ACHN (cell line): Measurements from ENCODE around the gene SRBD1.

Source experiments
- DNase-seq: peaks from one replicate; pipeline ENCODE4 v3.0.0-alpha.2; 2015
- in situ Hi-C: cut with HindIII; loops from 2 replicates; pipeline ENCODE4 v1.10.0; 2017; ENCODE audit warnings: low sequenced_read_pairs, low pct_ligation_motif_present, low pct_unique_long_range_greater_than_20kb

SRBD1 gene, protein sequence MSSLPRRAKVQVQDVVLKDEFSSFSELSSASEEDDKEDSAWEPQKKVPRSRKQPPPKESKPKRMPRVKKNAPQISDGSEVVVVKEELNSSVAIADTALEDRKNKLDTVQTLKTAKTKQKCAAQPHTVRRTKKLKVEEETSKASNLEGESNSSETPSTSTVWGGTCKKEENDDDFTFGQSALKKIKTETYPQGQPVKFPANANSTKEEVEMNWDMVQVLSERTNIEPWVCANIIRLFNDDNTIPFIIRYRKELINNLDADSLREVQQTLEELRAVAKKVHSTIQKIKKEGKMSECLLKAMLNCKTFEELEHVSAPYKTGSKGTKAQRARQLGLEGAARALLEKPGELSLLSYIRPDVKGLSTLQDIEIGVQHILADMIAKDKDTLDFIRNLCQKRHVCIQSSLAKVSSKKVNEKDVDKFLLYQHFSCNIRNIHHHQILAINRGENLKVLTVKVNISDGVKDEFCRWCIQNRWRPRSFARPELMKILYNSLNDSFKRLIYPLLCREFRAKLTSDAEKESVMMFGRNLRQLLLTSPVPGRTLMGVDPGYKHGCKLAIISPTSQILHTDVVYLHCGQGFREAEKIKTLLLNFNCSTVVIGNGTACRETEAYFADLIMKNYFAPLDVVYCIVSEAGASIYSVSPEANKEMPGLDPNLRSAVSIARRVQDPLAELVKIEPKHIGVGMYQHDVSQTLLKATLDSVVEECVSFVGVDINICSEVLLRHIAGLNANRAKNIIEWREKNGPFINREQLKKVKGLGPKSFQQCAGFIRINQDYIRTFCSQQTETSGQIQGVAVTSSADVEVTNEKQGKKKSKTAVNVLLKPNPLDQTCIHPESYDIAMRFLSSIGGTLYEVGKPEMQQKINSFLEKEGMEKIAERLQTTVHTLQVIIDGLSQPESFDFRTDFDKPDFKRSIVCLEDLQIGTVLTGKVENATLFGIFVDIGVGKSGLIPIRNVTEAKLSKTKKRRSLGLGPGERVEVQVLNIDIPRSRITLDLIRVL

DNA sequence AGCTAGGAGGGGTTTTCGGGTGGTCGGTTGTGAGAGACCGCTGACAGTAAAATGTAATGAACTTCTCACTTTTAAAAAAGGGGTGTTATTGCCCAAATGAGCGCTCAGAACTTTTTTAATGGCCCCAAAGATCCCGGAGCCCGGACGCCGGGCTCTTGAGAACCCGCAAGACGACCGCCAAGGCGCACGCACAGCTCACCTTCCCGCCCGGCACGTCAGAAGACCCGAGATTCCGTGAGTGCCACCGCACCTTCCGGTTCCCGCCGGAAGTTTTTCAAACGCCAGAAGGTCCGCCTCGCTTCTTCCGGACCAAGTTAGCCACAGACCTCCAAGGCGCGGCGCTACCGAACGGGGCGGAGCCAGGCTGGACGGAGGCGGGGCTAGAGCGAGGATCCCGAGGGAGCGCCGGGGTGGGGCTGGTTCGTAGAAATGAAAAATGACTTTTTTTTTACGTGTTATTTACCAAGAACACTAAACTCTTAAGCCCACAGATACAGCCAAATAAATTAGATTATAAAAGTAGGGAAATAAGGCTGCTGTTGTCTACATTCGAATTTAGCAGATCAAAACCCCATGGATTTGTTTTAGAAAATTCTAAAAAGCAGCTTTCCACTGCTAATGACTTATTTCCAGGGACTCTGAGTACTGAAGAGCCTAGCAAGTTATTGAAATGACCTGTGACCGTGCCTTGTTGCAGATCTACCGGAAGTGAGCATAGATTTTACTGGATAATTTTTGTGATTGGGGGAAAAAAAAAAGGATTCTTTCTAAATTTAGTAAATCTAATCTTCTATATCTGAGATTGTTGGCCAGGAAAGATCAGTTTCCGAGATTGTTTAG is at the start of gene SRBD1:
TSS of gene SRBD1 (minus strand) at position 248 of the 840 bp plus-strand sequence. CDS start 5,826 bp downstream, outside the sequence.
- in situ Hi-C loops: no loop called here
- DNase-seq: peak; percentile 98

DNA sequence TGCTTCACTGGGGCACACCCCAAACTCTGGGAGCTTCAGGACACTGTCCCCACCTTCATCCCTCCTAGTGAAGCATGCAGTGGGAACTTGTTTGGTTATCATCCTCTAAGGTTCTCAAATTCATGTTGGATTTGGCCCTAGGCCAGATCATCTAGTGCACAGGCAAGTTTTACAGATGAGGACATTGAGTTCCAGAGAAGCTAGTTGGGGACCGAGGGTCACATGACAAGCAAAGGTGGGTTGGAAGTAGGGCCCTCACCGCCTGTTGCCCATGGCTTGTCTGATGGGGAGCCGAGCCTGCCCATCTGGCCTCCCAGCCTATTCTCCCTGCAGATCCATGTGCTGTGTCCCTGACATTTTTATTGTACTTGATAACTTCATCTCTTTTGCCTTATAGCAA is 43.2 kb upstream of the SRBD1 start:
- no peak for DNase-seq
- in situ Hi-C loops: no loop called here

DNA sequence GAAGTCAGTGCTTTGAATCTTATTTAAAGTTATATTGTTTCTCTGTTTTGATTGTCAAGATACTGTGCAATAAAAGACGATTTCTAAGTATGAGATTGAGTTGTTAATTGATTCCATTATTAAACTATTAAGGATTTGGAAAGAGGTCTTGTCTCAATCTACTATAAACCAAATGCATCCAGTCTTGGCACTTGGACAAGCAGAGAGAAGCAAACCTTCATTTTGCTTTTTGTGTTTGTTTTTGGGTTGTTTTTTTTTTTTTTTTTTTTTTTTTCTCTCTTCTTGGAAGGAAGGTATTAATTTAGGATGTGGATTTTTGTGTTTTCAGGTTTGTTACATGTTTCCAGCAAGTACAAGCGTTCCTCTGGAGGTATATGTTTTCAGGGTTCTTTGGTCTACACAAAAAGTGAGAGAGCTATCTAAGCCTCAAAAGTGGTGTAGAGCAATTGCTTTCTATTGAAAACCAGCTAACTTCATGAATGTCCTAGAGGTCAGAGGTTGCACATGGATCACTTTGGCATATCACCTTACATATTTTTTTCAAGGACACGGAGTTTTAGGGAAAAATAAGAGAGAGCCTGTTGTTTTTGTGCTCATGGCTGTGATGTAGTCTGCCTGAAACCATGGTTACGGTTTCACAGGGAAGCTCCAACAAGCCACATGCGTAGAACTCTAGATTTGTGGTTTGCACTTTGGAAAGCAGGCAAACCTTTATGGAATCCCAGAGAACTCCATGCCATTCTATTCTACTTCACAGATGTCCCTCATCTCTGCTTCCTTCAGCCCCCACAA is 42.3 kb upstream of the SRBD1 start:
- DNase-seq: no peak
- in situ Hi-C loops: no loop called here

DNA sequence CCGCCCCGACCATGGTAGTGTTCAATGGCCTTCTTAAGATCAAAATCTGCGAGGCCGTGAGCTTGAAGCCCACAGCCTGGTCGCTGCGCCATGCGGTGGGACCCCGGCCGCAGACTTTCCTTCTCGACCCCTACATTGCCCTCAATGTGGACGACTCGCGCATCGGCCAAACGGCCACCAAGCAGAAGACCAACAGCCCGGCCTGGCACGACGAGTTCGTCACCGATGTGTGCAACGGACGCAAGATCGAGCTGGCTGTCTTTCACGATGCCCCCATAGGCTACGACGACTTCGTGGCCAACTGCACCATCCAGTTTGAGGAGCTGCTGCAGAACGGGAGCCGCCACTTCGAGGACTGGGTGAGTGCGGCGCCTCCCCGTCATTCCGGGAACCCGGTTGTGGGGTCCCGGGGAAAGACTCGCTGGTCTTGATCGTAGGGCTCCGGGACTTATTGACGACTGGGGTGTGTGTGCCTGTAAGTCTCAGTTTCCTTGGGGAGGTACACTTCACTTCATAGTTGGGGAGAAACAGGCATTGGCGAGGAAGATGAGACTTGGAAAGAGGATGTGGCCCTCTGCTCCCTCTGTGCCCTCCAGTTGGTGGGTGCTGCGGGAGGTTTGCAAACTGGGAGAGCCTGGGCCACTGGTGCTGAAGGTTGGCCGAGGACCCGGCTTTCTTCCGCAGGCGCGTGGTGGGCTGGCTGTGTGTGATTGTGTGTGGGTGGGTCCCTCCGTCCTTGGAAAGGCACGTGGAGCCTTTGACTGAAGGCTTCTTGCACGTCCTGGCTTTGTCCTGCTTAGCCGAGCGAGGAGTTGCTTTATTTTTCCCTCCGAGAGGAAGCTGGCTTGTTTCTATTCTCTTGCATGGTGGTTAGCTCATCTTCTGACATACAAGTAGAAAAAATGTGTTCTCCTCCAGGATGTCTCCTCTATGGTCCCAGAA is 41.3 kb upstream of the SRBD1 start:
- peak; percentile 48 for DNase-seq
- in situ Hi-C loops: no loop called here

DNA sequence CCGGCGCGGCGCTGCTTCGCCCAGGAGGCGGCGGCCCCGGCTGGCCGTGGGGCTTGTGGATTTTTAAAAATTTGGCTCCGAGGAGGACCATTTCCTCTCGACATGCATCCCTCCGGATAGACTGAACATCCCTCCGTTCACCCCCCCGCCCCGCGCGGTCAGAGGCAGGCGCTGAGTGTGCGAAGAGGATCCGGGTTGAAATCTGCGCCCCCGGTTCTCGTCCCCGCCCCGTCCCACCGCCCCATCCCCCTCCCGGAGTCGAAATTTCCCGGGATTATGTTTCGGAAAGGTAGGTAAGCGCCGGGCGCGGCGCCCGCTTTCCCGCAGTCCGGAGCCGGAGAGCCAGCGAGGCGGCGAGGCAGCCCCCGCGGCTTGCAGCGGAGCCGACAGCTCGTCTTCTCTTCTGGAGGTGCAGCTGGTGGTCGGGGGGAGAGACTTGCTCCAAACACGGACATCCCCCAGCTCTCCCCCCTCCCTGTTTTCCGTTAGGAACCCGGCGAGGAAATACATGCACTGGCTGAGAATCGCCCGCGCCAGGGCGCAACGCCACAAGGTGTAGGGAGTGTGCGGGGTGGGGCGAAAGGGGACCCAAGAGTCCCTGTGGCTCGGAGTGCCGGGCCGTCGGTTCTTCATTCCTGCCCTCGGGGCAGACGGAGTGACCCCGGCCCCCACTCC is 40.5 kb upstream of the SRBD1 start, which contains the start of gene PRKCE:
TSS of gene PRKCE (plus strand) at position 261 of the 675 bp plus-strand sequence.
- in situ Hi-C loops: no loop called here
- peak; percentile 42 for DNase-seq

DNA sequence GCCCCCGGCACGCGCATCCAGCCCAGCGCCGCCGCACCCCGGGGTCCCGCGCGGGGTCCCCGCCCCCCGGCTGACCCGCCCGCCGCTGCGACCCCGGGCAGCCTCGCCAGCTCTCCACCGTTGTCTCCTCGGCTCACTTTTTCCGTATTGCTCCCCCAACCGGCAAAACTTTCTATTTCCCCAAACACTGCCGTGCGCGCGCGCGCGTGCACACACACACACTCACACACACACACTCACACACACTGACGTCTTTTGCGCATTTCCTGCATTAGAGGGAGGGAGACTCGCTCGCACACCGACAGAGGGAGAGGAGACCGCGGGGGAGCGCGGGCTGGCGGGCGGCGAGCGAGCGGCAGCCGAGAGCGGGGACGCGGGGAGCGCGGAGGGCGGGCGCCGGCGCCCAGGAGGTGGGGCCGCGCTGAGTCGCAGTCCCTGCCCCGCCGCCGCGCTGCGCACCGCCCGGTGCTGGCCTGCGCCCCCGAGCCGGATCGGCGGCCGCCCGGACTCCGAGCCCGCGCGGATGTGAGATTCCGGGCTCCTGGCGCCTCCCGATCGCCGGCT is 39.9 kb upstream of the SRBD1 start:
- in situ Hi-C loops: no loop called here
- DNase-seq: peak; percentile 98

DNA sequence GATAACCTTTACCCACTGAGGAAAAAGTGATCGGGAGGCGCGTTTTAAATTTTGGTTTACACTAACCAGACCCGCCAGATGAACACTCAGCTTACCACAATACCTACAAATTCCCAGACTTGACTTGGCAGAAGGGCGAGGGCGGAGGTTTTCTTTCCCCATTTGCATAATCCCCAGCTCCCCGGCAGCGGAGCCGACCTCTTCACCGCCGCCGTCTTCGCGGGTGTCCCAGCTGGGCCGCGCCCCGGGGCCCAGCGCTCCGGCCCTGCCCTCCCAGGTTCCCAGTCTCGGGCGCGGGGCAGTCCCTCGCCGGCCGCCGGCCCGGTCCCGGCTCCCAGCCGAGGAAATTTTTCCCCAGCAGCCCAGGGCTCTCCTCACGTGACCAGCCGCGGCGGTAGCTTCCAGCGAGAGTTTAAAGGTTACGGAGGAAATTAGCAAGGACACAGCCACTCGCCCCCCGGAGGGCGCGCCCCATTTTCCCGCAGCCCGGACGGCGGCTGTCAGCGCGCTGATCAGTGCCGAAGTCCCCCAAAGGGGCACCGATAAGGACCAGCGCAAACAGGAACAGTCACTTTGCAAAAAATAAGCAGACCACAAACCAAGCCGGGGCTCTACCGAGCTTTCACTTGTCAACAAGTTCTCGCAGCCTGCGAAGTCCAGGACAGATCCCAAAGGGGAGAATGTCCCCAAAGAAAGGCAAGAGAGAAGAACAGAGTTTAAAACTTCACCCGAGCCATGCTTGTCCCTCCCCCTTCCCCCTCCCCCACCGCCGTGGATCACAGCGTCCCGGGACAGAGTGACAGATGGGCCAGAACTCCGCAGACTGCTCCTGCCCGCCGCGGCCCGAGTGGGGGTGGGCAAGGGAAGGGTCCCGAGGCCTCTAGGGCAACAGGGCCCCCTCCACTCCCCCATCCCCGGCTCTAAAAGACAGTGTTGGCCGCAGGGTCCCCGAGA is 39.1 kb upstream of the SRBD1 start:
- peak; percentile 47 for DNase-seq
- in situ Hi-C loops: loop anchor here (25.0 kb wide), 1 partner anchor 287 kb away; no protein-coding TSS in a partner anchor

DNA sequence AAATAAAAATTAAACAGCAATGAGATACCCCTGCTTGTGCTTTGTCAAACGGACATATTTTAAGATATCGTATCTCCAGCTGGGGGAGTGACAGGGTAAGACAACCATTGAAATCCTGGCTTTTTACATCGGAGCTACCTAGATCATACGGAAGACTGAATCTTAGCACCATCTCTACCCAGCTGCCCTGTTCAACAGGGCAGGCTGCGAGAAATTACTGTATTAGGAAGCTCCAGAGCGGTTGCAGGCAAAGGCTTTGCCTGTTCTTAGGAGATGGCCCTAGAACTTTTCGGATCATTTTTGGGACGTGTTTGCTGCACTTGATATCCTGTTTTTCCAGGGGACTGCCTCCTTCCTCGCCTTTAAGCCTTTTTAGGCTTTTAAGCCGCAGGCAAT is 38.4 kb upstream of the SRBD1 start:
- DNase-seq: peak; percentile 29

DNA sequence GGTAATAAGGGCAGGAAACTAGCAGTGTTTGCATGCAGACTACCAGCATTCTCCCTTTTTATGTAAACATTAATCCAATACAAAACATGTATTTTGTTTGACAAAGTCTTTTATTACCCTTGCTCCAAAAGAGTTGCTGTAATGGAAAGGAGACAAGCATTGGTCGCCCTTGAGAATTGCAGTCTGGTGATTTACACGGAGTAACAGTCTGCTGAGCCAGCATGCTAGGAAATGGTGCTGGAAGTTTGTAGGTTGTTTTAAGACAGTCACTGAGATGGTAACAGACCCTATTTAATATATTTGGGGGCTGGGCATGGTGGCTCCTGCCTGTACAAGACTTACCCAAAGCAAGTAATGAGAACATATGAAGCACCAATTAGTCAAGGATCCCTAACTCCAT is 37.6 kb upstream of the SRBD1 start:
- DNase-seq: no peak
- in situ Hi-C loops: loop anchor here (25.0 kb wide), 1 partner anchor 289 kb away; no protein-coding TSS in a partner anchor

More for the DNA sequence above, 38.4 kb upstream of the SRBD1 start:
- in situ Hi-C loops: loop anchor here (25.0 kb wide), 1 partner anchor 288 kb away; no protein-coding TSS in a partner anchor

DNA sequence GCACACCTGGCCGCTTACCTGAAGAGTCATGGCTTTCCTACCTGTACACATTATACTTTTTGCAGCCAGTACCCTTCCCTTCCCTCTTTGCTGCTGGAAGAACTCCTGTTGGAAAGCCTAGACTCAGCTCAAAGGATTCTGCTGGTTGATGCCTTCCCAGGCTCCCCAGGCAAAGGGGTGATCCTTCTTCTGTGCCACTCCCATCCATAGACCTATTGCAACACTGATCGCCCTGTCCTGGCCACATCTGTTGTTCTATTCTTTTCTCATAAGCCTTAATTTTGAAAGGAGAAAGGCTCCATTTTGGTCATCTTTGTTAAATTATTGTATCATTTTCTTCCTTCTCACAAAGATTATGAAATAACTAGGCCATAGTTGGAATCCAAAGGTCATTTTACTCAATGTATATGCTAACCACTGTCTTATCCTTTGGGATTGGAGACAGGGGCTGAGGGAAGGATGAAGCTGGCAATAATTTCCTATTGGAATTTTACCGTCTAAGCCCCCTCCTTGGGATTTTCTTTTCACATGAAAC is 37.0 kb upstream of the SRBD1 start:
- no peak for DNase-seq
- in situ Hi-C loops: loop anchor here (25.0 kb wide), 1 partner anchor 289 kb away; no protein-coding TSS in a partner anchor

DNA sequence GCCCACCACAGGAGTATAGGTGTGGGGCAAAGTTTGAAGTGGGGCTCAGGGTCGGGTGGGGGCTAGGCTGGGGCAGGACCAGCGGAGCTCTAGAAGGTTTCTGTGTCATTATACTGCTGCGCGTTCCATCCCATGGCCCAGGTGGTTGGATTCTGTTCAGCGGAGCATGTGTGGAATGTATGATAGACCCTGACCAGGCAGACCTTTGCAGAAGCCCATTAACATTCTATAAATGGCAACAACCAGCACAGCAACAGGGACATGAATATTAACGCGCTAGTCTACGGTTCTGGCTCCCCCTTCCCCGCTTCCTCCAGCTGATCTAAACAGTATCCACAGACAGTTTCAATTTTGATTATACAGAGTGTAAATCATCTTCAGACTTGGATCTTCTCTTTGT is 36.3 kb upstream of the SRBD1 start:
- DNase-seq: no peak
- in situ Hi-C loops: loop anchor here (25.0 kb wide), 1 partner anchor 290 kb away; no protein-coding TSS in a partner anchor

DNA sequence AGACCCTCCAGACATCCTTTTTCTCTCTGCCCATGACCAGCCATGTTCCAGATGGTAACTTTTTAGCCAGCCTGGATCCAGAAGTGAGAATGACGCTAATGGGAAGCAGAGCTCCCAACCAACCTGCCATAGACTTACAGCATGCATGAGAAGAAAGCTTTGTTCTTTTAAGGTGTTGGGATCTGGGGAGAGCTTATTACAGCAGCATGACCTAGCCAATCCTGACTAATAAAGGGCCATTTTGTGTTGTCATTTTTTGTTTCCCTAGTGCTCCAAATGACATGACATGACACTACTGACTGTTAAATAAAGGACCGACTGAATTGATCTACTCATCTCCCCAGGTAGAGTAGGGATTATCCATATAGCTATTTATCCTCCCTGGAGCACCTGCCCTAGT is 35.2 kb upstream of the SRBD1 start:
- no peak for DNase-seq
- in situ Hi-C loops: loop anchor here (25.0 kb wide), 1 partner anchor 291 kb away; no protein-coding TSS in a partner anchor

DNA sequence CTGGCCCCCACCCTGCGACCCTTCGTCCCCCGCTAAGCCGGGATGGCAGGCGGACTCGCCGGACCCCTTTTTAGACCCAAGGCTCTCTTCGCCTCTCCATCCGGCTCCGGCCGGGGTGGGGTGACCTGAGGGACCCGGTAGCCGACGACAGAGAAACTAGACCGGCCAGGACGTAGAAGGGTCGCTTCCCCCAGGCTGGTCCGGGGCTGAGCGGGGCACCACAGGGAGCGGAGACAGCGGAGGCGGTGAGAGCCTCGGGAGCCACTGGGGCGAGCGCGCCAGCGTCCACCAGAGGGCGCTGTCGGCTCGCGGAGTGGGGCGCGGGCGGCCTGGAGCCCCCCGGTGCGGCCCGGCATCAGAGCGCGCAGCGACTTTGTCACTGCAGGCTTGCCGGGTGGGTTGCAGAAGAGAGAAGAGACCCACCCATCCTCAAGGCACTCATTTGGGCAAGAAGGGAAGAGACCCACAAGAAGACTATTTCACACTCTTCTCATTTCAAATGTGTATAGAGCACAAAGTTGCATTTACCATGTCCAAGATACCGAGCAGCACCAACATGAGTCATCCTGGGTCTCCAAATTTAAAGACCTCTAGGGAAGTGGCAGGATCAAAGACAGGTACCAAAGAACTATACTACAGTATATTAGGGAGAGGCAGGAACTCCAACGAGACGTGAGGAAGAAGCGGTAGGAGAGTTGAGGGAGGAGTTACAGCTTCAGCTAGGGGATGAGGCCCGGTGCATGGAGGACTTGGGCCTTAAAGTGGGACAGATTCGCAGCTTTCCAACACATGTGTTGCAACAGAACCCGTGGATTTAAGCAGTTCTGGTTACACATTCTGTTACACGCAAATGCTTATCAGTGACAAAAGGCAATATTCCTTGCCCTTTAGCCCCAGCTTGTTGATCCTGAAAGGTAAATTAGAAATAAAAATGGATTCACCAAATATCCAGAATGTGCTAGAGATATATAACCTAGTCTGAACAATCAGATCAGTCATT is 32.8 kb upstream of the SRBD1 start:
- in situ Hi-C loops: loop anchor here (25.0 kb wide), 1 partner anchor 293 kb away; no protein-coding TSS in a partner anchor
- DNase-seq: peak; percentile 76
